Measurements from ENCODE around the gene ARHGAP6. TPM values are rescaled to one million over a fixed set of nuclear protein-coding genes. Genes with fewer than 3 reads are reported as not detected.

ARHGAP6 gene
- total RNA-seq, 6 experiments from 2014 or later, result 0.51 to 1.0 (median 0.69) TPM

DNA sequence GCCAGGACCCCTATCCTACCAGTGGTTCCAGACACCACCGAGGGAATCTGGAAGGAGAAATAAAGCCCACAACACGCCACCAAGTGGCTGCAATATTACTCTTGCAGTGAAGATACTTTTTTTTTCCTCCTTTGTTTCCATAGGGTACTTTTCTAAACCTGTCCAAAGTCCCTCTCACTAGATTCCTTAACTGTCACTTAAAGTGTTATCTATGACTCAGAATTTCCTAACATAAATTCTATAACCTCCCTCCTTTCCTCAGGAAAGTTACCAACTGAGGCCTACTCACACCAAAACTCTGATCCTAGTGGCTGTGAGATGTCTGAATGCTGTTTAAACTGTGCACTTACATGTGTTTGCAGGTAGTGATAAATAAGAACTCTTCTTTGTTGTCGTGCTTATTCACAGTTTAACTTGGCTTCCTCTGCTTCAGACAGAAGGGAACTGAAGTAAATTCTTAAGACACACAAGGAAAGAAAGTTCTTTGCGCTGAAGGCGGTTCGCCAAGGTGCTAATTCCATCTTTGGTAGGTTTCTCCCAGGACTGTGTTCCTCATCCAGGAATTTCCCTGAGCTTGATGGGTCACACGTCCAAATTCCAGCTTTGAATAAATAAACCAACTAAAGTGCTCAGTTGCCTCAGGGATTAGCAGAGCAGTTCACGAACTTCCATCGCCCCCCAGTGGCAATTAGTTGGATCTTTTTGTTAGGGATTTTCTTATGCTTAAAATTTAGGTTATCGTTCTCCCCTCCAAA is 565.3 kb downstream of the ARHGAP6 start:
- H3K27ac Mint-ChIP-seq, result peak overlapping the region; percentile 76
- peak; percentile 49 for DNase-seq
- no peaks in the 10 kb centered on the region for H3K36me3 Mint-ChIP-seq (ENCODE audit: low read depth)
- no peaks in the 10 kb centered on the region; the same call in 1 of the 2 replicates for H3K27me3 Mint-ChIP-seq (ENCODE audit: insufficient read depth)
- H3K4me1 Mint-ChIP-seq (ENCODE audit: low read depth), result peaks cover 19% of the 10 kb centered on the region
- TF ChIP-seq, protein P1, sequence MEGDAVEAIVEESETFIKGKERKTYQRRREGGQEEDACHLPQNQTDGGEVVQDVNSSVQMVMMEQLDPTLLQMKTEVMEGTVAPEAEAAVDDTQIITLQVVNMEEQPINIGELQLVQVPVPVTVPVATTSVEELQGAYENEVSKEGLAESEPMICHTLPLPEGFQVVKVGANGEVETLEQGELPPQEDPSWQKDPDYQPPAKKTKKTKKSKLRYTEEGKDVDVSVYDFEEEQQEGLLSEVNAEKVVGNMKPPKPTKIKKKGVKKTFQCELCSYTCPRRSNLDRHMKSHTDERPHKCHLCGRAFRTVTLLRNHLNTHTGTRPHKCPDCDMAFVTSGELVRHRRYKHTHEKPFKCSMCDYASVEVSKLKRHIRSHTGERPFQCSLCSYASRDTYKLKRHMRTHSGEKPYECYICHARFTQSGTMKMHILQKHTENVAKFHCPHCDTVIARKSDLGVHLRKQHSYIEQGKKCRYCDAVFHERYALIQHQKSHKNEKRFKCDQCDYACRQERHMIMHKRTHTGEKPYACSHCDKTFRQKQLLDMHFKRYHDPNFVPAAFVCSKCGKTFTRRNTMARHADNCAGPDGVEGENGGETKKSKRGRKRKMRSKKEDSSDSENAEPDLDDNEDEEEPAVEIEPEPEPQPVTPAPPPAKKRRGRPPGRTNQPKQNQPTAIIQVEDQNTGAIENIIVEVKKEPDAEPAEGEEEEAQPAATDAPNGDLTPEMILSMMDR (IDR thresholded peaks at IDR 0.05), result peak; percentile 73
- H3K4me3 Mint-ChIP-seq, result no peak overlapping the region
- no peaks in the 10 kb centered on the region for H3K9me3 Mint-ChIP-seq

DNA sequence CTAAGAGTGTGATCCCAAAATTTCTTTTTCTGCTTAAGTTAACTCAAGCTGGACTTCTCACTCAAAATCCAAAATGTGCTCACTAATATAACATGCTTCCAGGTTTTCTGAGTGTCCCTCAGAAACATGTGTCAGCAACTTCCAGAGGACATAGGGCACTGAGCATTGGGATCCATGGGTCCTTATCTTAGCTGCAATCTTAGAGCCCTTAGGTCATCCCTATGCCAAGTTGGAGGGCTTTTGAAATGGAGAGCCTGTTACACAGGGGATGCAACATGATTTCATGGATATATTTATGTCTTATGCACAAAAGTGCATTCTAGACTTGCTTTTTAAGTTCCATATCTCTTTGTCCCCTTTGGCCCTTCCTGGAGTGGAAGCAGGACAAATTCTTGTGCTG is 566.3 kb downstream of the ARHGAP6 start:
- no peaks in the 10 kb centered on the region; the same call in 1 of the 2 replicates for H3K27me3 Mint-ChIP-seq (ENCODE audit: insufficient read depth)
- TF ChIP-seq, protein P1 (IDR thresholded peaks at IDR 0.05), result no peak

DNA sequence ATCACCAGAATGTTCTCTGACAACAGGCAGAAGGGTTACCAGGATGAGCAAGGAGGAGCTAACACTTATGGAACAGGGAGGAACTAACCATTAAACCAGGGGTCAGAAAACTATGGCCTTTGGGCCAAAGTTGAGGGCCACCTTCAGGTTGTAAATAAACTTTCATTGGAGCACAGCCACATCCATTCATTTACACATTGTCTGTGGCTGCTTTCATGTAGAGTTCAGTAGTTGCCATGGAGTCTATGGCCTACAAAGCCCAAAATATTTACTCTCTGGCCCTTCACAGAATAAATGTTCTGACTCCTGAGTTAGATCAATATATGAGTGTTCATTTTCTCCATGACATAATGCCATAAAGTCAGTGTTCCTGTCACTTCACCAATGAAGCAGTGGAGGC is 567.8 kb downstream of the ARHGAP6 start:
- Mint-ChIP-seq H3K4me3 (no peak overlapping the region), H3K27ac (no peak overlapping the region), H3K4me1 (ENCODE audit: low read depth) (peaks cover 12% of the 10 kb centered on the region), H3K9me3 (no peaks in the 10 kb centered on the region), H3K27me3 (ENCODE audit: insufficient read depth) (no peaks in the 10 kb centered on the region), H3K36me3 (ENCODE audit: low read depth) (no peaks in the 10 kb centered on the region)
- TF ChIP-seq, protein P1 (IDR thresholded peaks at IDR 0.05), result no peak
- no peak for DNase-seq

More for the DNA sequence above, 566.3 kb downstream of the ARHGAP6 start:
- Mint-ChIP-seq H3K4me3 (no peak overlapping the region), H3K9me3 (no peaks in the 10 kb centered on the region), H3K27ac (no peak overlapping the region), H3K36me3 (ENCODE audit: low read depth) (no peaks in the 10 kb centered on the region), H3K4me1 (ENCODE audit: low read depth) (peaks cover 12% of the 10 kb centered on the region)
- DNase-seq, result no peak

DNA sequence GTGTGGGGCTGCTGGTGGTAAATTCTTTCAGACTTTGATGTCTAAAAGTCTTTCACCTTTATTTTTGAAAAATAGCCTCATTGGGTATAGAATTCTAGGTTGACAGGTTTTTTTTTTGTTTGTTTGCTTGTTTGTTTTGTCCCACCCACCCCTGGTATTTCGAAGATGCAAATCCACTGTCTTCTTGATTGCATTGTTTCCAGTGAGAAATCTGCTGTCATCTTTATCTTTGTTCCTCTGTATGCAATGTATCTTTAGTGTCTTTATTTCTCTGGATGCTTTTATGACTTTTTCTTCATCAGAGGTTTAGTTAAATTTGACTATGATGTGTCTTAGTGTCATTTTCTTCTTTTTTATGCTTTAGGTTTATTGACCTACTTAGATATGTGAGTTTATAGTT is 575.9 kb downstream of the ARHGAP6 start:
- peaks cover 14% of the 10 kb centered on the region for H3K9me3 Mint-ChIP-seq
- H3K4me3 Mint-ChIP-seq, result no peak overlapping the region
- peaks cover 13% of the 10 kb centered on the region; the same call in 1 of the 2 replicates for H3K36me3 Mint-ChIP-seq (ENCODE audit: low read depth)
- no peak for DNase-seq
- H3K27me3 Mint-ChIP-seq (ENCODE audit: insufficient read depth), result no peaks in the 10 kb centered on the region
- TF ChIP-seq, protein P1 (IDR thresholded peaks at IDR 0.05), result no peak
- no peak overlapping the region for H3K27ac Mint-ChIP-seq
- H3K4me1 Mint-ChIP-seq (ENCODE audit: low read depth), result no peaks in the 10 kb centered on the region

Small RNA genes lying within 50 kb of the gene (microRNA-seq; reads per million reads assigned to microRNA genes)
- gene MIR548AX, result not detected

Other genes with a start within 250 kb of the ARHGAP6 start
- 10 to 100 TPM; 17.1 to 23.2 (median 21.6) TPM for gene MSL3, start 92.3 kb upstream of the ARHGAP6 start, total RNA-seq (2021; fragmentation: NEBNext Ultra II Directional; extraction: Animal tissue kit (Norgen Biotek cat#: 25700))

Measured in HFFc6 (cell line).